Stimulated activated CD4-positive, alpha-beta T cell treated with anti-CD3 and anti-CD28 coated beads, Interleukin-12 subunit alpha, Interleukin-12 subunit beta, amount 100 ng/mL, for 48 hours (primary cell): ENCODE results near the gene PPP1CC.

ENCODE experiments used
- DNase-seq, 3 donors: peaks; one replicate each; pipeline ENCODE4 v3.0.0-alpha.2; 2020; ENCODE audit warnings: low read depth in 2 of 3, low spot score in 1 of 3

The PPP1CC gene

GRCh38 chr12:110689281-110690126, 53.2 kb downstream of the PPP1CC start:
- peak in 2 of 3 donors; percentile 37 to 40 for DNase-seq

- peak in 1 of 3 donors; percentile 16 for DNase-seq
Observed at GRCh38 chr12:110688446-110689280, 54.0 kb downstream of the PPP1CC start, which contains the start of gene HVCN1. Gene HVCN1 (minus strand): TSS chr12:110689115. CDS start chr12:110683245, 5,870 bp downstream.

GRCh38 chr12:110687396-110688169, 55.1 kb downstream of the PPP1CC start:
- no peak for DNase-seq

- no peak for DNase-seq
Observed at GRCh38 chr12:110686294-110686903, 56.3 kb downstream of the PPP1CC start.

GRCh38 chr12:110684312-110684836, 58.3 kb downstream of the PPP1CC start:
- no peak for DNase-seq

- no peak for DNase-seq
Observed at GRCh38 chr12:110683888-110684287, 58.8 kb downstream of the PPP1CC start.

- no peak for DNase-seq
Observed at GRCh38 chr12:110680032-110680431, 62.7 kb downstream of the PPP1CC start.

- no peak for DNase-seq
Observed at GRCh38 chr12:110679201-110679600, 63.5 kb downstream of the PPP1CC start.

- no peak for DNase-seq
Observed at GRCh38 chr12:110677982-110678381, 64.7 kb downstream of the PPP1CC start.

GRCh38 chr12:110677206-110677911, 65.3 kb downstream of the PPP1CC start:
- DNase-seq: no peak

- no peak for DNase-seq
Observed at GRCh38 chr12:110676171-110676570, 66.5 kb downstream of the PPP1CC start.

GRCh38 chr12:110670161-110670701, 72.5 kb downstream of the PPP1CC start:
- DNase-seq: peak in 2 of 3 donors; percentile 32 to 51
